HEK293 (cell line): ENCODE measurements around the gene AKAP6.
A peak's percentile ranks its signal among the peaks of the same experiment; 100 is the strongest.

ENCODE experiments used
- CTCF ChIA-PET: fragments of 350-600 bp; formaldehyde crosslinking; extraction: SDS; loops from one replicate; lab custom pipeline; 2021; ENCODE audit warnings: antibody characterized with exemption; lab: Yijun Ruan, JAX
- POLR2A ChIA-PET: fragments of 300-600 bp; formaldehyde crosslinking; extraction: SDS; loops from one replicate; lab custom pipeline; 2020; ENCODE audit warnings: antibody characterized with exemption, inconsistent platforms; lab: Yijun Ruan, JAX
- H3K27ac ChIP-seq: fragments of 200-500 bp; sonication (Bioruptor generic); 2 replicates; pipeline ENCODE4 v1.5.1; 2014; ENCODE audit warnings: low read depth, low read length, control low read depth, inconsistent platforms; ENCODE audit errors: extremely low read depth
- H3K36me3 ChIP-seq, 2 experiments: fragments of 200-500 bp in 1 of 2; sonication (Bioruptor generic) in 1 of 2; 1 replicate in 1 of 2; 2 replicates in 1 of 2; pipeline ENCODE4 v1.5.1; 2014 to 2017; ENCODE audit warnings: inconsistent platforms in 2 of 2, low read length in 2 of 2; ENCODE audit not compliant: control insufficient read depth in 2 of 2, insufficient read depth in 1 of 2
- H3K4me1 ChIP-seq: fragments of 200-500 bp; sonication (Bioruptor generic); 2 replicates; pipeline ENCODE4 v1.5.1; 2014; ENCODE audit warnings: mild to moderate bottlenecking, low read length, inconsistent platforms; ENCODE audit not compliant: control insufficient read depth, insufficient read depth
- H3K4me3 ChIP-seq: 2 replicates; pipeline ENCODE4 v1.5.1; 2011; ENCODE audit warnings: low read depth, mild to moderate bottlenecking, control low read depth, low read length, moderate library complexity
- H3K9me3 ChIP-seq: fragments of 200-500 bp; sonication (Bioruptor generic); 2 replicates; pipeline ENCODE4 v1.5.1; 2014; ENCODE audit warnings: low read depth, low read length, inconsistent platforms; ENCODE audit not compliant: control insufficient read depth, insufficient read depth
- KLF1 ChIP-seq: fragments of 450-650 bp; formaldehyde crosslinking; IDR thresholded peaks from 2 replicates; pipeline ENCODE4 v1.5.1; 2016; ENCODE audit warnings: missing biosample characterization, missing genetic modification characterization
- KLF7 ChIP-seq: fragments of 450-650 bp; formaldehyde crosslinking; IDR thresholded peaks from 2 replicates; pipeline ENCODE4 v1.5.1; 2016; ENCODE audit warnings: missing biosample characterization, missing genetic modification characterization, borderline replicate concordance
- MZF1 ChIP-seq: fragments of 450-650 bp; formaldehyde crosslinking; IDR thresholded peaks from 2 replicates; pipeline ENCODE4 v1.5.1; 2017; ENCODE audit warnings: missing biosample characterization, missing genetic modification characterization, borderline replicate concordance
- OSR2 ChIP-seq: fragments of 450-650 bp; formaldehyde crosslinking; IDR thresholded peaks from 2 replicates; pipeline ENCODE4 v1.5.1; 2016; ENCODE audit warnings: missing biosample characterization, missing genetic modification characterization
- PRDM10 ChIP-seq: fragments of 450-650 bp; formaldehyde crosslinking; IDR thresholded peaks from 2 replicates; pipeline ENCODE4 v1.5.1; 2016; ENCODE audit warnings: missing biosample characterization, missing genetic modification characterization
- RBAK ChIP-seq: fragments of 450-650 bp; formaldehyde crosslinking; IDR thresholded peaks from 2 replicates; pipeline ENCODE4 v1.5.1; 2016; ENCODE audit warnings: missing biosample characterization, missing genetic modification characterization
- TCF7L2 ChIP-seq: IDR thresholded peaks from 2 replicates; pipeline ENCODE4 v1.6.1; 2011; ENCODE audit warnings: low read depth, mild to moderate bottlenecking, inconsistent platforms, low read length, moderate library complexity, borderline replicate concordance
- TSHZ1 ChIP-seq: fragments of 450-650 bp; formaldehyde crosslinking; IDR thresholded peaks from 2 replicates; pipeline ENCODE4 v1.5.1; 2016; ENCODE audit warnings: missing biosample characterization, missing genetic modification characterization, borderline replicate concordance
- YY1 ChIP-seq: fragments of 450-650 bp; formaldehyde crosslinking; IDR thresholded peaks from 2 replicates; pipeline ENCODE4 v1.5.1; 2018; ENCODE audit warnings: missing biosample characterization, missing genetic modification characterization
- ZBTB26 ChIP-seq: fragments of 450-650 bp; formaldehyde crosslinking; optimal IDR thresholded peaks from 2 replicates; pipeline ENCODE3; 2016; ENCODE audit warnings: missing biosample characterization, mild to moderate bottlenecking, missing genetic modification characterization
- ZBTB7A ChIP-seq: fragments of 450-650 bp; formaldehyde crosslinking; IDR thresholded peaks from 2 replicates; pipeline ENCODE4 v1.5.1; 2016; ENCODE audit warnings: low read depth, missing biosample characterization, missing genetic modification characterization
- ZNF155 ChIP-seq: fragments of 450-650 bp; formaldehyde crosslinking; IDR thresholded peaks from 2 replicates; pipeline ENCODE4 v1.5.1; 2016; ENCODE audit warnings: missing biosample characterization, missing genetic modification characterization
- ZNF214 ChIP-seq: fragments of 450-650 bp; formaldehyde crosslinking; IDR thresholded peaks from 2 replicates; pipeline ENCODE4 v1.5.1; 2017; ENCODE audit warnings: missing biosample characterization, mild to moderate bottlenecking, missing genetic modification characterization, borderline replicate concordance
- ZNF311 ChIP-seq: fragments of 450-650 bp; formaldehyde crosslinking; IDR thresholded peaks from 2 replicates; pipeline ENCODE4 v1.5.1; 2017; ENCODE audit warnings: missing biosample characterization, missing genetic modification characterization, borderline replicate concordance
- ZNF350 ChIP-seq: fragments of 450-650 bp; formaldehyde crosslinking; IDR thresholded peaks from 2 replicates; pipeline ENCODE4 v1.5.0; 2017; ENCODE audit warnings: missing biosample characterization, mild to moderate bottlenecking, missing genetic modification characterization
- ZNF366 ChIP-seq: fragments of 450-650 bp; formaldehyde crosslinking; conservative IDR thresholded peaks from 2 replicates; pipeline ENCODE4 v1.5.1; 2016; ENCODE audit warnings: missing biosample characterization, missing genetic modification characterization
- ZNF37A ChIP-seq: fragments of 450-650 bp; IDR thresholded peaks from 2 replicates; pipeline ENCODE4 v1.5.1; 2018; ENCODE audit warnings: missing biosample characterization, missing genetic modification characterization
- ZNF391 ChIP-seq: fragments of 450-650 bp; formaldehyde crosslinking; IDR thresholded peaks from 2 replicates; pipeline ENCODE4 v1.5.1; 2016; ENCODE audit warnings: low read depth, missing biosample characterization, missing genetic modification characterization, borderline replicate concordance
- ZNF529 ChIP-seq: fragments of 450-650 bp; formaldehyde crosslinking; IDR thresholded peaks from 2 replicates; pipeline ENCODE4 v1.5.1; 2017; ENCODE audit warnings: missing genetic modification characterization, missing biosample characterization; ENCODE audit not compliant: insufficient replicate concordance
- ZNF621 ChIP-seq: fragments of 450-650 bp; formaldehyde crosslinking; IDR thresholded peaks from 2 replicates; pipeline ENCODE4 v1.5.1; 2017; ENCODE audit warnings: missing biosample characterization, missing genetic modification characterization
- ZNF768 ChIP-seq: fragments of 450-650 bp; formaldehyde crosslinking; IDR thresholded peaks from 2 replicates; pipeline ENCODE4 v1.5.1; 2018; ENCODE audit warnings: missing biosample characterization, mild to moderate bottlenecking, missing genetic modification characterization
- ZNF791 ChIP-seq: fragments of 450-650 bp; formaldehyde crosslinking; IDR thresholded peaks from 2 replicates; pipeline ENCODE4 v1.5.1; 2016; ENCODE audit warnings: missing biosample characterization, missing genetic modification characterization

Gene AKAP6

GRCh38 chr14:32847867-32848266 is 518.8 kb downstream of the AKAP6 start (continued):
- TF ChIP-seq TSHZ1 (tag by site-specific recombination) = no peak
- TF ChIP-seq ZNF311 = no peak

- POLR2A ChIA-PET = no interaction called here
- Histone ChIP-seq H3K4me1 (no peaks in the 10 kb centered on the region), H3K36me3 (no peaks in the 10 kb centered on the region), H3K9me3 (no peaks in the 10 kb centered on the region), H3K4me3 (no peak overlapping the region), H3K27ac (no peak overlapping the region)
- CTCF ChIA-PET = interaction anchor here (0.6 kb wide), 1 partner anchor 1424 kb away, joined by 4 read pairs; no protein-coding TSS in a partner anchor
- no peak for TF ChIP-seq ZNF621 (tag by site-specific recombination)
- TF ChIP-seq YY1 (tag by site-specific recombination) = no peak
- TF ChIP-seq PRDM10 (tag by site-specific recombination) = no peak
- no peak for TF ChIP-seq ZBTB7A (tag by site-specific recombination)
- TF ChIP-seq KLF1 = peak; percentile 67
- no peak for TF ChIP-seq MZF1
- no peak for TF ChIP-seq TCF7L2
Measured at GRCh38 chr14:32865827-32866376, 536.8 kb downstream of the AKAP6 start.

- H3K36me3 ChIP-seq = no peaks in the 10 kb centered on the region
- ChIA-PET POLR2A (no interaction called here), CTCF (no interaction called here)
- no peak overlapping the region for H3K27ac ChIP-seq
- H3K4me1 ChIP-seq = no peaks in the 10 kb centered on the region
- no peak overlapping the region for H3K4me3 ChIP-seq
- no peaks in the 10 kb centered on the region for H3K9me3 ChIP-seq
- TF ChIP-seq ZNF155 (tag by site-specific recombination) = no peak
- no peak for TF ChIP-seq ZNF768 (tag by site-specific recombination)
- TF ChIP-seq TSHZ1 (tag by site-specific recombination) = no peak
- TF ChIP-seq ZNF391 (tag by site-specific recombination) = no peak
- TF ChIP-seq TCF7L2 = no peak
- TF ChIP-seq RBAK (tag by site-specific recombination) = no peak
- no peak for TF ChIP-seq ZNF214 (tag by site-specific recombination)
- no peak for TF ChIP-seq ZNF529 (tag by site-specific recombination)
- TF ChIP-seq OSR2 (tag by site-specific recombination) = no peak
- TF ChIP-seq ZNF37A (tag by site-specific recombination) = no peak
- TF ChIP-seq ZNF366 (tag by site-specific recombination) = no peak
- no peak for TF ChIP-seq ZBTB26 (tag by site-specific recombination)
- TF ChIP-seq ZNF350 (tag by site-specific recombination) = no peak
- TF ChIP-seq ZNF791 (tag by site-specific recombination) = no peak
- no peak for TF ChIP-seq KLF7 (tag by site-specific recombination)
Measured at GRCh38 chr14:32883188-32883587, 554.1 kb downstream of the AKAP6 start.
